Chondrocyte (in vitro differentiated cells): ENCODE data around the gene ARHGEF17. TPM values are rescaled to one million over a fixed set of nuclear protein-coding genes. Genes with fewer than 3 reads are reported as not detected.

ENCODE experiments used
- DNase-seq: peaks from one replicate; pipeline ENCODE4 v3.0.0; 2021; ENCODE audit warnings: mixed read lengths, low spot score
- H3K27ac Mint-ChIP-seq: one replicate; pipeline ENCODE4 v1.8.0; 2021; ENCODE audit warnings: mild to moderate bottlenecking, moderate library complexity, mixed read lengths; ENCODE audit not compliant: unreplicated experiment
- H3K27me3 Mint-ChIP-seq: 2 replicates; pipeline ENCODE4 v1.8.0; 2021; ENCODE audit warnings: low read depth, mixed read lengths
- H3K36me3 Mint-ChIP-seq: 2 replicates; pipeline ENCODE4 v1.8.0; 2021; ENCODE audit warnings: low read depth, mixed read lengths
- H3K4me1 Mint-ChIP-seq: 2 replicates; pipeline ENCODE4 v1.8.0; 2021; ENCODE audit warnings: low read depth, mild to moderate bottlenecking, mixed read lengths
- H3K4me3 Mint-ChIP-seq: one replicate; pipeline ENCODE4 v1.8.0; 2021; ENCODE audit warnings: mild to moderate bottlenecking, moderate library complexity, mixed read lengths; ENCODE audit not compliant: unreplicated experiment
- H3K9me3 Mint-ChIP-seq: 2 replicates; pipeline ENCODE4 v1.8.0; 2021; ENCODE audit warnings: low read depth, mixed read lengths
- CTCF ChIP-seq: fragments of 200-600 bp; sonication (generic); IDR thresholded peaks from 2 replicates; pipeline ENCODE4 v1.5.0; 2021; ENCODE audit warnings: antibody characterized with exemption, mild to moderate bottlenecking, moderate library complexity
- total RNA-seq: library from RNA; stranded (reverse); gene quantifications from 3 replicates; pipeline ENCODE4 v1.2.1, GENCODE V29; 2021

ARHGEF17 gene
- total RNA-seq, 1 donor from 2014 or later = 114 TPM

- no peaks in the 10 kb centered on the region for H3K27me3 Mint-ChIP-seq
- peak overlapping the region; percentile 86 for H3K4me3 Mint-ChIP-seq
- peaks cover 96% of the 10 kb centered on the region for H3K4me1 Mint-ChIP-seq
- H3K9me3 Mint-ChIP-seq = no peaks in the 10 kb centered on the region
- H3K27ac Mint-ChIP-seq = peak overlapping the region; percentile 94
- no peak for DNase-seq
- peaks cover 12% of the 10 kb centered on the region for H3K36me3 Mint-ChIP-seq
- no peak for TF ChIP-seq CTCF
These were observed 6.3 kb downstream of the ARHGEF17 start for GRCh38 chr11:73314117-73314961.

DNA sequence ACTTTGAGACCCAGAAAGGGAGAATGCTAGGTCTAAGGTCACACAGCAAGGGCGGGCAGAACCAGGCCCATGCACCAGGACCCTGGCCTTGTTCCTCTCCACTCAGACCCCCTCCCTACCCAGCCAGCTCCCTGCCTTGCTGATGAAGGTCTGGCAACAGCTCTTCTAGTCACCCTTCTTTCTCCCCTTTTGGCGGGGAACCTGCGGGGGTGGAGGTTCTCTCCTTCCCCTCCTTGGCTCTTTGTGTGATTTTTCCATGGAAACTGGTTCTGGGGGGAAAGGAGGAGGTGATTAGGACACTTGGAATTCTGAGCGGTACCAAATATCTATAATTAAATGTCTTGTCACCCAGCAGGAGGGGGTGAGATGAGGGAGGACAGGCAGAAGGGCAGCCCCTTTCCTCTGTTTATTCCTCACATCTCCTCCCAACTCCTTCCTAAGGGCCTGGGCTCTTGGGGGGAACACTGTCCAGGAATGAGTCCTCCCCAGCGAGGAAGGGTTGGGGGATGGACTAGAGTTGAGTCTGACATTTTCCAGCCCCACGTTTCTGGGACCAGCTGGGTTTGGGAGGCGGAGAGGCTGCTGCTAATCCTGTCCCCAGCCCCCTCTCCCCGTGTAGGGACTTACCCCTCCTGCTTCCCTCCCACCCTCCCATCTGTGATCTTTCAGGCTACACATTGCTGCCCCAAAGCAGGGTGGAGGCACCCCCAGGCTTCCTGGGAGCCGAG lies 7.4 kb downstream of the ARHGEF17 start:
- Mint-ChIP-seq H3K27ac (peak overlapping the region; percentile 94), H3K4me3 (peak overlapping the region; percentile 86), H3K27me3 (no peaks in the 10 kb centered on the region), H3K36me3 (peaks cover 13% of the 10 kb centered on the region), H3K9me3 (no peaks in the 10 kb centered on the region), H3K4me1 (peaks cover 95% of the 10 kb centered on the region)
- DNase-seq = no peak
- no peak for TF ChIP-seq CTCF

- Mint-ChIP-seq H3K4me3 (no peak overlapping the region), H3K36me3 (peaks cover 13% of the 10 kb centered on the region), H3K27ac (peak overlapping the region; percentile 81), H3K27me3 (no peaks in the 10 kb centered on the region), H3K4me1 (peaks cover 94% of the 10 kb centered on the region), H3K9me3 (no peaks in the 10 kb centered on the region)
- TF ChIP-seq CTCF = no peak
- no peak for DNase-seq
These were observed 8.3 kb downstream of the ARHGEF17 start for GRCh38 chr11:73316422-73316821.

- DNase-seq = no peak
- no peak for TF ChIP-seq CTCF
- peaks cover 94% of the 10 kb centered on the region for H3K4me1 Mint-ChIP-seq
These were observed 9.3 kb downstream of the ARHGEF17 start for GRCh38 chr11:73317373-73317772.

DNA sequence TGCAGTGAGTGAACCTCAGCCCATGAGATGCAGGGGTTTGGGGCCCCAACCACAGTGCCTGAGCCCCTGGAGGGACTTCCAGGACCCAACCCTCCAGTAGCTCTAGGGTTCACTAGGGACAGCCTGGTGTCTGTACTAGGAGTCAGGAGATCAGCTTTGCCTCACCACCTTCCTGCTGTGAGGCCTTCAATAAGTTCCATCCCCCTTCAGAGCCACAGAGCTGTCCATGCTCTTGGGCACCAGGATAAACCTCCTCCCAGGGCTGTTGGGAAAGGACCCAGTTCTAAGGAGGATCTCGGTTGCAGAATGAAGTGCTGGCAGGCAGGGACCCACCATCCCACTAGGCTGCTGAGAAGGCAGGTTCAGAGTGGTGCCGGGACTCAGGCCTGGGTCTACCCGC lies 9.7 kb downstream of the ARHGEF17 start:
- DNase-seq = no peak
- peak overlapping the region; percentile 76 for H3K27ac Mint-ChIP-seq
- no peak overlapping the region for H3K4me3 Mint-ChIP-seq
- H3K27me3 Mint-ChIP-seq = no peaks in the 10 kb centered on the region
- H3K36me3 Mint-ChIP-seq = peaks cover 9% of the 10 kb centered on the region
- H3K9me3 Mint-ChIP-seq = no peaks in the 10 kb centered on the region
- TF ChIP-seq CTCF = no peak
- H3K4me1 Mint-ChIP-seq = peaks cover 94% of the 10 kb centered on the region

More at GRCh38 chr11:73317373-73317772, 9.3 kb downstream of the ARHGEF17 start:
- Mint-ChIP-seq H3K36me3 (peaks cover 9% of the 10 kb centered on the region), H3K27ac (peak overlapping the region; percentile 76), H3K4me3 (no peak overlapping the region), H3K27me3 (no peaks in the 10 kb centered on the region), H3K9me3 (no peaks in the 10 kb centered on the region)
